GM10248 (cell line): ENCODE measurements around the gene GGTA1.
"Not testable (repeated sequence)": the region's sequence is repeated elsewhere in the genome, so short reads cannot be mapped to it uniquely, and the experiment has no call there.

Experiments used
- CTCF ChIA-PET: fragments of 300-600 bp; sonication (Branson Sonifier 250); formaldehyde crosslinking; extraction: SDS; loops from one replicate; lab custom pipeline; 2021; ENCODE audit warnings: antibody characterized with exemption; lab: Yijun Ruan, JAX
- POLR2A ChIA-PET: fragments of 350-650 bp; sonication (Branson Sonifier 250); formaldehyde crosslinking; extraction: SDS; loops from one replicate; lab custom pipeline; 2020; ENCODE audit warnings: antibody characterized with exemption; lab: Yijun Ruan, JAX
- DNase-seq: peaks from one replicate; pipeline ENCODE4 v3.0.0; 2012; ENCODE audit errors: extremely low spot score
- TF ChIP-seq, protein P1 (sequence below): IDR thresholded peaks from 2 replicates; pipeline ENCODE4 v1.5.1; 2012; ENCODE audit warnings: mild to moderate bottlenecking, low read depth; ENCODE audit errors: extremely low read depth, missing control alignments, control extremely low read depth

GGTA1 gene

GRCh38 chr9:121464968-121465367 is 34.7 kb downstream of the GGTA1 start:
- POLR2A ChIA-PET = interaction anchor here (0.6 kb wide), 1 partner anchor 267 kb away, joined by 3 read pairs; no protein-coding TSS in a partner anchor
- no peak for DNase-seq

GRCh38 chr9:121463026-121463807 is 36.4 kb downstream of the GGTA1 start:
- no peak for DNase-seq
- ChIA-PET POLR2A (no interaction called here), CTCF (interaction anchor here (1.5 to 3.4 kb wide), 4 partner anchors 9 to 143 kb away, joined by 3 to 13 read pairs (median 6); no protein-coding TSS in a partner anchor)
- TF ChIP-seq, protein P1, sequence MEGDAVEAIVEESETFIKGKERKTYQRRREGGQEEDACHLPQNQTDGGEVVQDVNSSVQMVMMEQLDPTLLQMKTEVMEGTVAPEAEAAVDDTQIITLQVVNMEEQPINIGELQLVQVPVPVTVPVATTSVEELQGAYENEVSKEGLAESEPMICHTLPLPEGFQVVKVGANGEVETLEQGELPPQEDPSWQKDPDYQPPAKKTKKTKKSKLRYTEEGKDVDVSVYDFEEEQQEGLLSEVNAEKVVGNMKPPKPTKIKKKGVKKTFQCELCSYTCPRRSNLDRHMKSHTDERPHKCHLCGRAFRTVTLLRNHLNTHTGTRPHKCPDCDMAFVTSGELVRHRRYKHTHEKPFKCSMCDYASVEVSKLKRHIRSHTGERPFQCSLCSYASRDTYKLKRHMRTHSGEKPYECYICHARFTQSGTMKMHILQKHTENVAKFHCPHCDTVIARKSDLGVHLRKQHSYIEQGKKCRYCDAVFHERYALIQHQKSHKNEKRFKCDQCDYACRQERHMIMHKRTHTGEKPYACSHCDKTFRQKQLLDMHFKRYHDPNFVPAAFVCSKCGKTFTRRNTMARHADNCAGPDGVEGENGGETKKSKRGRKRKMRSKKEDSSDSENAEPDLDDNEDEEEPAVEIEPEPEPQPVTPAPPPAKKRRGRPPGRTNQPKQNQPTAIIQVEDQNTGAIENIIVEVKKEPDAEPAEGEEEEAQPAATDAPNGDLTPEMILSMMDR = peak; percentile 42

More at GRCh38 chr9:121464968-121465367, 34.7 kb downstream of the GGTA1 start:
- TF ChIP-seq, protein P1 = no peak
- CTCF ChIA-PET = interaction anchor here (0.9 to 1.5 kb wide), 3 partner anchors 9 to 145 kb away, joined by 3 to 5 read pairs (median 5); no protein-coding TSS in a partner anchor

- DNase-seq = no peak
- TF ChIP-seq, protein P1 = no peak
- ChIA-PET POLR2A (no interaction called here), CTCF (interaction anchor here (0.9 kb wide), 1 partner anchor 38 kb away, joined by 3 read pairs; no protein-coding TSS in a partner anchor)
Measured at GRCh38 chr9:121459513-121459912, 40.1 kb downstream of the GGTA1 start.

DNA sequence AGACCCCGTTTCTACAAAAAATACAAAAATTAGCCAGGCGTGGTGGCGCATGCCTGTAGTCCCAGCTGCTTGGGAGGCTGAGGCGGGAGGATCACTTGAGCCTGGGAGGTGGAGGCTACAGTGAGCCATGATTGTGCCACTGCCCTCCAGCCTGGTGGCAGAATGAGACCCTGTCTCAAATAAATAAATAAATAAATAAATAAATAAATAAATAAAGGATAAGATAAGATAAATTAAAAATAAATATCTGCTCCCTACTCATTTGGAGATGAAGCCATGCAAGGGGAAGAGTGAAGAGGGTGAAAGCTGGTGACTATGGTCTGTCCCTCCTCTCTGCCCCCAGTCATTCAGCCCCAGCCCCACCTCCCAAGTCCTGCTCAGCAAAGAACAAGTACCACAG is 41.2 kb downstream of the GGTA1 start:
- POLR2A ChIA-PET, DNase-seq, CTCF ChIA-PET: not testable (repeated sequence)

DNA sequence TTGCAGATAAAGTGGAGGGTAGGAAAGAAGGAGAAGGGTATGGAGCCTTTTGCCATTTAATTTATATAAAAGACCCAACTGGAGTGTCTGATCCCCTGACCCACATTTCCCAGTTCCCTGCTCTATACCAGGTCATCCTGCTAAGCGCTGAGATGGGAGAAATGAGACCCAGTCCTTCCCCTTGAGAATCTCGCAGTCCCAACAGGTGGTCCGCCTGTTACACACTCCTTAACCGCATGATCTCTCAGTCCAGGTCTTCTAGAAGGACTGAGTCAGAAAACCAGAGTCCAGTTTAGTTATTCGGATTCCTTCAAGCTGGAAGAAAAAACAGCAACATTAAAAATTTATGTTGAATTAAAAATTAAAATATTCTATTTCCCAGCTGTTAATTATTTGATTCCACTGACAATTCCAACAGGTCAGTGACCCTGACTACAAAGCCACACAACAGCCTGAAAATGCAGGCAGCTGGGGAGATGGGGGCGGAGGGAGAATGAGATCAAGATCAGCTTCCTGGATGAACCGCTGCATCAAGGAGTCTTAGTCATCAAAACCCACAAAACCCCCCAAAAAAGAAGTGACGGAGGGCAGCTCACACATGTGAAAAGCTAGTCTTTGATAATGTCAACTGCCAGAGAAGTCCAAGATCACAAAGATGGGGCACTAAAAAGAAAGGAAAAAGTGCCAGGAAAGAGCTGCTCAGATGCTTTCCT is 44.0 kb downstream of the GGTA1 start:
- TF ChIP-seq, protein P1 = no peak
- CTCF ChIA-PET = interaction anchor here (1.0 to 2.2 kb wide), 8 partner anchors 8 to 177 kb away, joined by 3 to 7 read pairs (median 4); no protein-coding TSS in a partner anchor
- peak; percentile 56 for DNase-seq

DNA sequence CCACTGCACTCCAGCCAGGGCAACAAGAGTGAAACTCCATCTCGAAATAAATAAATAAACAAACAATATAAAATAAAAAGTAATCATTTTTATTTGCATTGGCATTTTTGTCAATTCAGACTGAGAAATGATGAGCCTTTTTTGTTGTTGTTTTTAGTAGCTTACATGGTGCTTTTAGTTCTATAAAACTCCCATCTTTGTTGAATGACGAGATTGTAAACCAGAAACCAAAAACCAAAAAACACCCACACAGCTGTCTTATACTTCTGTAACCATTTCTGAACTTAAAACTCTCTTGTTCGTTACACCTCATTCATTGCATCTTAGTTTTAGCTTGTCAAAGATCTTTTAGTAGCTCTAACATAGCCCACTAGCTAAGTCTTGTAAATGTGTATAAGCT is 44.7 kb downstream of the GGTA1 start:
- CTCF ChIA-PET = interaction anchor here (1.3 to 2.2 kb wide), 5 partner anchors 10 to 135 kb away, joined by 3 to 7 read pairs (median 5); no protein-coding TSS in a partner anchor
- POLR2A ChIA-PET = no interaction called here
- DNase-seq = peak; percentile 45
- TF ChIP-seq, protein P1 = no peak

More for the DNA sequence above, 44.0 kb downstream of the GGTA1 start:
- POLR2A ChIA-PET = interaction anchor here (0.5 kb wide), 1 partner anchor 383 kb away, joined by 5 read pairs; no protein-coding TSS in a partner anchor
